HG02981 (cell line): ENCODE measurements around the gene CDH13.

Experiments
- ATAC-seq: cut with Tn5 transposase; IDR thresholded peaks from one replicate; pipeline ENCODE4 v1.9.1; 2021; ENCODE audit warnings: mild to moderate bottlenecking, moderate library complexity; ENCODE audit not compliant: unreplicated experiment

The CDH13 gene

DNA sequence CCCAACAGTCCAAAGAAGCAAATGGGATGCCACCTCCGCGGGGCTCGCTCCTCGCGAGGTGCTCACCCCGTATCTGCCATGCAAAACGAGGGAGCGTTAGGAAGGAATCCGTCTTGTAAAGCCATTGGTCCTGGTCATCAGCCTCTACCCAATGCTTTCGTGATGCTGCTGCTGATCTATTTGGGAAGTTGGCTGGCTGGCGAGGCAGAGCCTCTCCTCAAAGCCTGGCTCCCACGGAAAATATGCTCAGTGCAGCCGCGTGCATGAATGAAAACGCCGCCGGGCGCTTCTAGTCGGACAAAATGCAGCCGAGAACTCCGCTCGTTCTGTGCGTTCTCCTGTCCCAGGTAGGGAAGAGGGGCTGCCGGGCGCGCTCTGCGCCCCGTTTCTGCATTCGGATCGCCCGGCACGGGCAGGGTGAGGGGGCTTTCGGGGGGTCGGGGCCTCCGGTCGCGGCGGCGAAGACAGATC is at the start of gene CDH13:
CDH13 (plus strand) TSS at position 179 of the 471 bp plus-strand sequence.
- no peak for ATAC-seq

DNA sequence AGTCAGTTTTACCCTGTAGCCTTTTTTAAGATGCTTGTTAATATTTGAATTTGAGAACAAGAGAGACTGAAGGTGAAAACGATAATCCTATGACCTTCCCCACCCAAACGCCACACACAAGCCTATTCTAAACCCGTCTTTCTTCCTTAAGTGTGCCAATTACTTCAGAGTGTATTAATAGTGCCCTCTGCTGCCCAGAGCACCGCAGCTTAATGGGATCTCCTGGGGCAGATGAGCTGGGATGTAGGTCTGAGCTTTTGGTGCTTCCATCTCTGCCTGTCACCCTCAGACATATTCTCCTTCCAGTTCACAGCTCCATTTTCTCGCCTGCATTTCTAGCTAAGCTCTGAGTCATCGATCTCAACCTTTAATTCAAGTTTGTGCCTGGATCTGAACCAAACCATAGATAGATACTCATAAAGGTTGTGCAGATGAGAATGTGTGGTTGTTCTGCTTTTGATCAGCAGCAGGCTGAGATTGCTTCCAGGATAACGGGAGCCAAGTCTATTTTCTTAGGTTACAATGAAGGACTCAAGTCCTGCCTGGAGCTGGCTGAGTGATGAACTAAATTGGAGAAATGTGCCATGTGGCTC is 46.4 kb upstream of the CDH13 start:
- ATAC-seq, result no peak

- ATAC-seq, result no peak
These were observed 43.8 kb upstream of the CDH13 start for GRCh38 chr16:82582975-82583374.

GRCh38 chr16:82583422-82583821 is 43.3 kb upstream of the CDH13 start:
- no peak for ATAC-seq

DNA sequence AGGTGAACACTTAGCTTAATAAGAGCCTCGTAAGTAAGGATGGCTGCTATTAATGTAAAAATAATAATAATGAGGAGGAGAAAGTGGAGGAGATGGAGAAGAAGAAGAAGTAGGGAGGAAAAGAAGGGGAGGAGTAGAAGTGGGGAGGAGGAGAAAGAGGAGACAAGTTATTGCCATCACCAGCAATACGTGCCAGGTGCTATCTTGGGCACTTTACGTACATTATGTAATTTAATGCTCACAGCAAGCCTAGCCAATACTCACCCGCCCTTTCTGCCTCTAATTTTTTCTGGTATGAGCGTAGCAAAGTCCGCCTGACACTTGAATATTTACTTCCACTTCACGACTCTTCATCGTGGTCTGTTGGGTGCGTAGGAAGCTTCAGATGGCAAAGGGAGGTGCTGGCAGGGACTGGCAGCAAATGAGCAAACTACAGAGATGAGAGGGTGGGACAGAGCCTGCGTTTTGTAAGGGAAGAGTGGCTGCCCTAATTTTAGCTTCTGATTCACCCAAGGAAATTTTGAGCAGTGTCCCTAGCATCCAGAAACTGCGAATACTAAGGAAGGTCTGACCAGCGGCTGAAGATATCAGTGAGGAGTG is 42.1 kb upstream of the CDH13 start:
- no peak for ATAC-seq

- no peak for ATAC-seq
These were observed 41.1 kb upstream of the CDH13 start for GRCh38 chr16:82585675-82586074.

- ATAC-seq, result no peak
These were observed 40.6 kb upstream of the CDH13 start for GRCh38 chr16:82586130-82586529.

DNA sequence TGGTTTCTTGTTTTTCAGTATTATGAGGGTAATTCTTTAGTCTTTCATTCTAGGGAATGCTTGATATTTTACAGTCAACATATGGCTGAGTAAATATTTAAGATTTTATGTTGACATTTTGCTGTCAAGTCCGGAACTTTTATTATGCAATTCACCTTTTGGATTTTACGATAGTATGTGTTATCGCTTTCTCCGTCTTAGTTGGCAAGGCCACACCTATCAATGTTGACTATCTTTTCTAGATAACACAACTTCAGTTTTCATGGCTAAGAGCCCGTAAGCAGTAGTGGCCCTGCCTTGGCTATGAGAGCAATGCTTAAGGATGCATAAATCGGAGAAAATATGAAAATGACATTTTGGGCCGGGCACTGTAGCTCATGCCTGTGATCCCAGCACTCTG is 39.5 kb upstream of the CDH13 start:
- no peak for ATAC-seq

DNA sequence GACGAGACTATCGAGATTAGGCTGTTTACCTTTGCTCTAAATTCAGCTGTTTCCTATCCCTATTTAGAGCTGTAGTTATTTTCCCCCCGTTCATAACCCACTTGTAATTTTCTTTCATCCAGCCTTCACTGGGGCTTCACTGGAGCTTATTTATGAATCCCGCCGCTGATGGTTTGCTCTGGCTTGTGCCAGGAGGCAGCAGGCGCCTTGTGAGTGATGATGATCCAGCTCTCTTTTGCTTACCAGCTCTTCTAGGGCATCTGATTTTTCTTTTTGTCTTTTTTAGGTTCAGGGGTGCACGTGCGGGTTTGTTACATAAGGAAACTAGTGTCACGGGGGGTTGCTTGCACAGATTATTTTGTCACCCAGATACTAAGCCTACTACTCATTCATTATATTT is 37.4 kb upstream of the CDH13 start:
- no peak for ATAC-seq

DNA sequence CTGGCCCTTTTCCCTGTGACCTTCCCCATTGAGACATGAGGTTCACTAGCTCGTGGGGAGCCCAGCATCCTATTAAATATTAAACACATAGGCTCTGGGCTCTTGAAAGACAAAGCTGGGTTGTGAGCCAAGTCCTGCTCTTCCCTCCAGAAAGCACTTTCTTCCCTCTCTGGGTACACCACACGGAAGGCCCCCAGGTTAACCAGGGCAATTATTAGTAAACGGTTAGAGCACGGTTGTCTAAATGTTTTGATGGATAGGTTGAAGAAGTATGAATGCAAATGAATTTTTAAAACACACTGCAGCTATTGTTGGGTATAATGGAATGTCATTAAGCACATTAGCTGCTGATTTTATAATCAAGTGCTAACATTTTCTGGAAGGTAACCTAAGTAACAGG is 32.7 kb upstream of the CDH13 start:
- ATAC-seq, result no peak

- no peak for ATAC-seq
These were observed 28.0 kb upstream of the CDH13 start for GRCh38 chr16:82598771-82599170.

GRCh38 chr16:82601989-82602640 is 24.7 kb upstream of the CDH13 start:
- ATAC-seq, result no peak

- ATAC-seq, result no peak
These were observed 22.9 kb upstream of the CDH13 start for GRCh38 chr16:82603784-82604411.

DNA sequence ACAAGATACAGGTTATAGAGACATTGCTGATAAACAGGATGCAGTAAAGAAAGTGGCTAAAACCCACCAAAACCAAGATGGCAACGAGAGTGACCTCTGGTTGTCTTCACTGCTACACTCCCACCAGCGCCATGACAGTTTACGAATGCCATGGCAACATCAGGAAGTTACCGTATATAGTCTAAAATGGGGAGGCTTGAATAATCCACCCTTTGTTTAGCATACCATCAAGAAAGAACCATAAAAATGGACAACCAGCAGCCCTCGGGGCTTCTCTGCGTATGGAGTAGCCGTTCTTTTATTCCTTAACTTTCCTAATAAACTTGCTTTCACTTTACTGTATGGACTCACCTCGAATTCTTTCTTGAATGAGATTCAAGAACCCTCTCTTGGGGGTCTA is 21.7 kb upstream of the CDH13 start:
- no peak for ATAC-seq

DNA sequence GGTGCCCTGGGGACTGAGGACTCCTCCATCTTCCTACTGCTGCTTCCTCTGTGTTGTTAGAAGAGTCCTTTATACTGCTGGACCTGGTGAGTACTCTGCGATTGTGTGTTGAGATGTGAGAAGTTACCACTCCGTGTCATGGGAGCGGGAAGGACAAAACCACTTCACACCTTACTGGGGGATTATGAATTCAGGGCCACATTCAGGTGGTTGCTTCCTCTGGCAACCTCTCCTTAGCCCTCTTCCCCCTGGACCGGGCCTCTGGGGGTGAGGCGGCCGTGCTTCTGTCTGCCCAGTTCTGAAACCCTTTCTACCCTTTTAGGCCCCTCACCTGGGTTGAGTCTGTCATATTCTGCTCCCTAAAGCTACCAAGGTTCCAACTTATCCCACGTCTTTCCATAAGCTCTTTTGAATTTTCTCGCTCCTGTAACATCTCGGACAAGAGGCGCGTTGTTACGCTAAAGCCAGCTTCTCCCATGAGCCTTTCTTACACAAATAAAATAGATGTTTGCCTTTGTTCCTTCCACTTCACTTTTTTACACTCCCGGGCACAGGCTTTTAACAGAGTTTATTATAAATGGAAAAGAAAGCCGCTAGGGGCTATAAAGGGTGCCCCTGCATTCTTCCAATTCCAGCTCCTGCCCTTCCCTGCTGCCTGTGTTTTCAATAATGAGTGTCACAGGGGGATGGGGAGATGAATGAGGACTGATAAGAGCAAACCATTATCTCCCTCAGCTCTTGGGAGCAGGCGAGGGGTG is 20.7 kb upstream of the CDH13 start:
- ATAC-seq, result no peak

- ATAC-seq, result no peak
These were observed 17.6 kb upstream of the CDH13 start for GRCh38 chr16:82609140-82609539.

DNA sequence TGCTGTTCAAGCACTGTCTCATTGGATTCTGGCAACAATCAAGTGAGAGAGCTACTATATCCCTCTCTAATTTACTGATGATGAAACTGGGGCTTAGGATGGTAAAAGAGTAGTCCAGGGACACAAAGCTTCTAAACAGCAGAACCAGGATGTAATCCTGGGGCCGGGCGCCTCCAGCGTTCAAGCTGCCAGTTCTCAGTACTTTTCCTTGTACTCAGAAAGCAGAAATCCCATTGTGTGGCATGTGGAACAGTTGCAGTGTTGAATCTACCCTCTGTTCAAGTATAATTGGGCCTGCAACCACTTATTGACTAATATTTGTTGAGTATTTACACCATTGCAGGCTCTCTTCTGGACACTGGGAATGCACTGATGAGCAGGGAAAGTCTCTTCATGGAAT is 14.5 kb upstream of the CDH13 start:
- no peak for ATAC-seq

DNA sequence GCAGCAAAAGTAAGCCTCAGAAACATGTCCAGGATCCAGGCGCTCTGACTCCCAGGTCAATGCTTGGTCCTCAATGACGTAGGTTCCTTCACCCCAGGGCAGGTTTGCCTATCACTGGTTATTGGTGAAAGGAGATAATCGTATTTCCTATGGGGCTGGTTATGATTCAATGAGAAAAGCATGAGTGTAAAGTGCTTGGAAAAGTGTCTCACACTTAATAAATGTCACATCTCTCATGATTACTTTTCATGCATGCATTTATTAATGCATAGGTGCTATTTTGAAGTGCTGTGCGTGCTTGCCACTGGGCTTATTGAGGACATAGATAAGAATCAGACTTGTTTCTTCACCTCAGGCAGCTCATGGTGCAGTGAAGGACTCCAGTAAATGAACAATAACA is 10.4 kb upstream of the CDH13 start:
- ATAC-seq, result no peak

DNA sequence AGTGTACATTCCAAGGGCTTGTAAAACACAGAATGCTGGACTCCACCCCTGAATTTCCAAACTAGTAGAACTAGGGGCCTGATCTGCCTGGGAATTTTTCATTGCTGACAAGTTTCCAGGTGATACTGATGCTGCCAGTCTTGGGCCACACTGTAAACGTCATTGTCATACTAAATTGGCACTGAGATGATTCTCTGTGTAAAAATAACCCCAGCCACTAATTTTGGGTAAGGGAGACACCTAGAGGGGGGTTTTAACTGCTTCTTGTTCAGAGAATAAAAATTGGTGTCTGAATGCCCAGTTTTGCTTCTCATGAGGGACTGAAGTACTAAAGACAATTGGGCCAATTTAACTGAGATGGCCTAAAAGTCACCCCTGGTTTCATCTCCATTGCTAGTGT is 5.0 kb upstream of the CDH13 start:
- ATAC-seq, result no peak

DNA sequence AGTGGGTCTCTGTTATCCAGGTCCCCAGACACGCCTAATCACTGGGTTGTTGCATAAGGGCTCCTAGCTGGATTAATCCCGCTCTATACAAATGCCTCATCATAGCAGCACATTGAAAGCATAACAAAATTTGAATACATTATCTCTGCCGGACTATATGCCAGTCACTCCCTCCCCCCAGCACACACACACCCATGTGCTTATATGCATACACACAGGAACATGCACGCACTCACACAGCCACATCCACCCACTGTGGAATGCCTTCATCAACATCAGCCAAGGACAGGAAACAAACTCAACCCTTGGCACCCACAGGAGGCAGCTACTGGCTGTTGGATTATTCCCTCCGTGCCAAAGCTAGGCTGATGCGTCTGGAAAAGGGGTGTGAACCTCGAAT is 3.5 kb upstream of the CDH13 start:
- no peak for ATAC-seq
